SU-DHL-6 (cell line): ENCODE measurements around the gene IGF2BP2.

ENCODE experiments used
- EZH2phosphoT487 ChIP-seq: fragments of 200-600 bp; sonication (generic), shearing (Covaris generic); conservative IDR thresholded peaks from 2 replicates; pipeline ENCODE4 v1.6.1; 2018; ENCODE audit warnings: mild to moderate bottlenecking, antibody characterized with exemption, low read length, moderate library complexity, mixed read lengths
- TF ChIP-seq, protein P1 (sequence below): fragments of 200-600 bp; sonication (generic); IDR thresholded peaks from one replicate; pipeline ENCODE4 v1.5.1; 2017; ENCODE audit warnings: antibody characterized with exemption, mild to moderate bottlenecking, low read length, moderate library complexity; ENCODE audit not compliant: insufficient read depth, poor library complexity, severe bottlenecking

DNA sequence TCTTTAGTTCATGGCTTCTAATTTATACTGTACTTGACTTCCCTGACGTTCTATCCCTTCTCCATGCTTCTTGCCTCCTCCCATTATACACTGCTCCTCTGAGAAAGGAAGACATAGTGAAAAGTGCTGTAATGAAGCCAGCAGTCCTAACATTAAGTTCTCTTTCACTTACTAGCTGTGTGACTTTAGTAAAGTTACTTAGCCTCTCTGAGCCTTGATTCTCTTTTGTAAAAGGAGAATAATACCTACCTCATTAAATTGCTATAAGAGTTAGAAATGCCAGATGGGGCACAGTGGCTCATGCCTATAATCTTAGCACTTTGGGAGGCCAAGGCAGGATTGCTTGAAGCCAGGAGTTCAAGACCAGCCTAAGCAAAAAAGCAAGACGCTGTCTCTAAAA lies 18.8 kb upstream of the IGF2BP2 start:
- TF ChIP-seq EZH2phosphoT487, result no peak
- TF ChIP-seq, protein P1, sequence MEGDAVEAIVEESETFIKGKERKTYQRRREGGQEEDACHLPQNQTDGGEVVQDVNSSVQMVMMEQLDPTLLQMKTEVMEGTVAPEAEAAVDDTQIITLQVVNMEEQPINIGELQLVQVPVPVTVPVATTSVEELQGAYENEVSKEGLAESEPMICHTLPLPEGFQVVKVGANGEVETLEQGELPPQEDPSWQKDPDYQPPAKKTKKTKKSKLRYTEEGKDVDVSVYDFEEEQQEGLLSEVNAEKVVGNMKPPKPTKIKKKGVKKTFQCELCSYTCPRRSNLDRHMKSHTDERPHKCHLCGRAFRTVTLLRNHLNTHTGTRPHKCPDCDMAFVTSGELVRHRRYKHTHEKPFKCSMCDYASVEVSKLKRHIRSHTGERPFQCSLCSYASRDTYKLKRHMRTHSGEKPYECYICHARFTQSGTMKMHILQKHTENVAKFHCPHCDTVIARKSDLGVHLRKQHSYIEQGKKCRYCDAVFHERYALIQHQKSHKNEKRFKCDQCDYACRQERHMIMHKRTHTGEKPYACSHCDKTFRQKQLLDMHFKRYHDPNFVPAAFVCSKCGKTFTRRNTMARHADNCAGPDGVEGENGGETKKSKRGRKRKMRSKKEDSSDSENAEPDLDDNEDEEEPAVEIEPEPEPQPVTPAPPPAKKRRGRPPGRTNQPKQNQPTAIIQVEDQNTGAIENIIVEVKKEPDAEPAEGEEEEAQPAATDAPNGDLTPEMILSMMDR, result no peak
